Endothelial cell of umbilical vein (primary cell): ENCODE measurements around the gene SKI. TPM values are rescaled to one million over a fixed set of nuclear protein-coding genes. Genes with fewer than 3 reads are reported as not detected.

Experiments used
- BruUV-seq: library from RNA; stranded (reverse); fragments of 400-500 nt; replicated peaks from 2 replicates; lab custom pipeline; 2021; lab: Mats Ljungman, UMichigan
- CTCF ChIA-PET: fragments of 300-600, 350-600 bp; sonication (Branson Sonifier 250); formaldehyde crosslinking; loops from one replicate; lab custom pipeline; 2021; ENCODE audit warnings: antibody characterized with exemption, inconsistent platforms; lab: Charles Lee
- POLR2A ChIA-PET: fragments of 300-600, 350-600 bp; sonication (Branson Sonifier 250); formaldehyde crosslinking; loops from one replicate; lab custom pipeline; 2021; ENCODE audit warnings: antibody characterized with exemption, inconsistent platforms; lab: Charles Lee
- DNase-seq: peaks from one replicate; pipeline ENCODE4 v3.0.0-alpha.2; 2011; ENCODE audit warnings: low read depth, low spot score
- FAIRE-seq: peaks from 2 replicates; lab custom pipeline; 2011; peaks lifted over from hg19 to GRCh38; lab: Jason Lieb, UNC
- H2AFZ ChIP-seq: 2 replicates; pipeline ENCODE4 v1.6.0; 2012; ENCODE audit warnings: low read depth, low read length, control low read depth, inconsistent platforms
- H3K27ac ChIP-seq: 2 replicates; pipeline ENCODE4 v1.5.1; 2011; ENCODE audit warnings: low read depth, mild to moderate bottlenecking, control low read depth, low read length, moderate library complexity; ENCODE audit not compliant: insufficient read depth
- H3K27me3 ChIP-seq, 2 experiments: 2 replicates each; pipeline versions ENCODE4 v1.6.0 to v1.6.1; 2011; ENCODE audit warnings: low read length in 2 of 2, mixed read lengths in 1 of 2; ENCODE audit not compliant: control insufficient read depth in 2 of 2, insufficient read depth in 2 of 2
- H3K36me3 ChIP-seq, 2 experiments: 2 replicates in 1 of 2; 3 replicates in 1 of 2; pipeline ENCODE4 v1.5.1; 2011; ENCODE audit warnings: low read length in 2 of 2, mild to moderate bottlenecking in 1 of 2, moderate library complexity in 1 of 2; ENCODE audit not compliant: control insufficient read depth in 2 of 2, insufficient read depth in 2 of 2; ENCODE audit errors: extremely low read depth in 1 of 2
- H3K4me1 ChIP-seq: 3 replicates; pipeline ENCODE4 v1.5.1; 2011; ENCODE audit warnings: mild to moderate bottlenecking, low read length; ENCODE audit not compliant: control insufficient read depth, insufficient read depth; ENCODE audit errors: extremely low read depth
- H3K4me2 ChIP-seq: 2 replicates; pipeline ENCODE4 v1.6.1; 2011; ENCODE audit warnings: low read length, control low read depth, mixed read lengths; ENCODE audit not compliant: insufficient read depth
- H3K4me3 ChIP-seq, 3 experiments: fragments of 200-600 bp in 1 of 3; sonication (generic), shearing (Covaris generic) in 1 of 3; replicated peaks in 1 of 3; 2 replicates each; pipeline ENCODE4 v1.5.1; 2011 to 2016; ENCODE audit warnings: control low read depth in 3 of 3, low read length in 3 of 3, mild to moderate bottlenecking in 2 of 3, inconsistent platforms in 1 of 3, low read depth in 1 of 3, moderate library complexity in 1 of 3; ENCODE audit not compliant: insufficient read depth in 1 of 3
- H3K79me2 ChIP-seq: 2 replicates; pipeline ENCODE4 v1.6.0; 2012; ENCODE audit warnings: low read length, inconsistent platforms; ENCODE audit not compliant: control insufficient read depth, insufficient read depth
- H3K9ac ChIP-seq: replicated peaks from 2 replicates; pipeline ENCODE3; 2011; ENCODE audit warnings: low read length, control low read depth; ENCODE audit not compliant: insufficient read depth; ENCODE audit errors: extremely low read depth
- H3K9me1 ChIP-seq: replicated peaks from 3 replicates; pipeline ENCODE4 v1.6.0; 2011; ENCODE audit warnings: mild to moderate bottlenecking, low read length; ENCODE audit not compliant: control insufficient read depth, insufficient read depth; ENCODE audit errors: extremely low read depth
- H3K9me3 ChIP-seq: replicated peaks from 2 replicates; pipeline ENCODE4 v1.5.1; 2012; ENCODE audit warnings: low read length, inconsistent platforms; ENCODE audit not compliant: control insufficient read depth, insufficient read depth
- H4K20me1 ChIP-seq: replicated peaks from 2 replicates; pipeline ENCODE3; 2011; ENCODE audit warnings: mild to moderate bottlenecking, low read length; ENCODE audit not compliant: control insufficient read depth, insufficient read depth; ENCODE audit errors: extremely low read depth
- CTCF ChIP-seq, 2 donors: IDR thresholded peaks; 1 replicate in 1 of 2; 2 replicates in 1 of 2; pipeline ENCODE4 v1.5.1; 2011; ENCODE audit warnings: low read length in 2 of 2, mild to moderate bottlenecking in 2 of 2, moderate library complexity in 2 of 2, control low read depth in 1 of 2, inconsistent platforms in 1 of 2, low read depth in 1 of 2; ENCODE audit not compliant: insufficient read depth in 1 of 2; ENCODE audit errors: extremely low read depth in 1 of 2
- EZH2 ChIP-seq: IDR thresholded peaks from 2 replicates; pipeline ENCODE4 v1.6.1; 2012; ENCODE audit warnings: borderline replicate concordance, low read depth, mild to moderate bottlenecking, moderate library complexity, low read length, inconsistent platforms; ENCODE audit not compliant: severe bottlenecking
- FOS ChIP-seq: IDR thresholded peaks from 2 replicates; pipeline ENCODE4 v1.6.1; 2011; ENCODE audit warnings: mild to moderate bottlenecking, low read length, moderate library complexity, borderline replicate concordance; ENCODE audit not compliant: insufficient read depth
- GATA2 ChIP-seq: IDR thresholded peaks from 2 replicates; pipeline ENCODE4 v1.7.0; 2011; ENCODE audit warnings: low read depth, mild to moderate bottlenecking, moderate library complexity, mixed read lengths, low read length; ENCODE audit not compliant: insufficient read length, insufficient read depth
- JUN ChIP-seq: IDR thresholded peaks from 2 replicates; pipeline ENCODE4 v1.6.1; 2011; ENCODE audit warnings: borderline replicate concordance, low read depth; ENCODE audit not compliant: insufficient read length, insufficient read depth
- MAX ChIP-seq: IDR thresholded peaks from 2 replicates; pipeline ENCODE4 v1.6.1; 2011; ENCODE audit not compliant: insufficient read depth, insufficient read length
- MYC ChIP-seq: IDR thresholded peaks from one replicate; pipeline ENCODE4 v1.6.1; 2011; ENCODE audit warnings: mild to moderate bottlenecking, low read depth, low read length
- POLR2A ChIP-seq: IDR thresholded peaks from 2 replicates; pipeline ENCODE4 v1.6.1; 2012; ENCODE audit warnings: low read depth, mild to moderate bottlenecking, control low read depth, low read length
- POLR2AphosphoS5 ChIP-seq: IDR thresholded peaks from 2 replicates; pipeline ENCODE4 v1.6.1; 2012; ENCODE audit warnings: low read depth, mild to moderate bottlenecking, control low read depth, low read length, moderate library complexity; ENCODE audit not compliant: insufficient read depth
- dilution Hi-C: fragments of 300-500 bp; cut with MboI; formaldehyde crosslinking; loops from one replicate; pipeline ENCODE4 v1.15.0; 2019; ENCODE audit warnings: low sequenced_read_pairs; ENCODE audit not compliant: extremely low pct_ligation_motif_present
- intact Hi-C: fragments of 100-400 bp; cut with micrococcal nuclease; formaldehyde crosslinking; loops from one replicate; pipeline ENCODE4 v1.10.0; 2022
- polyA plus RNA-seq, 4 experiments: library from polyadenylated mRNA; depleted of rRNA in 3 of 4; stranded (reverse) in 3 of 4; unstranded in 1 of 4; fragments of >200 nt; gene quantifications; 2 replicates each; pipeline versions ENCODE4 v1.2.1 to v1.2.3, GENCODE V29; 2011 to 2012; ENCODE audit warnings: missing spikeins in 1 of 4
- total RNA-seq: library from RNA; stranded (reverse); gene quantifications from 2 replicates; pipeline ENCODE4 v1.2.3, GENCODE V29; 2021

Gene SKI
- total and polyA plus RNA-seq, 2 donors (not counting 3 experiments of a cell fraction or from before 2014, with no cell fraction given): 11.6 to 80.3 TPM

DNA sequence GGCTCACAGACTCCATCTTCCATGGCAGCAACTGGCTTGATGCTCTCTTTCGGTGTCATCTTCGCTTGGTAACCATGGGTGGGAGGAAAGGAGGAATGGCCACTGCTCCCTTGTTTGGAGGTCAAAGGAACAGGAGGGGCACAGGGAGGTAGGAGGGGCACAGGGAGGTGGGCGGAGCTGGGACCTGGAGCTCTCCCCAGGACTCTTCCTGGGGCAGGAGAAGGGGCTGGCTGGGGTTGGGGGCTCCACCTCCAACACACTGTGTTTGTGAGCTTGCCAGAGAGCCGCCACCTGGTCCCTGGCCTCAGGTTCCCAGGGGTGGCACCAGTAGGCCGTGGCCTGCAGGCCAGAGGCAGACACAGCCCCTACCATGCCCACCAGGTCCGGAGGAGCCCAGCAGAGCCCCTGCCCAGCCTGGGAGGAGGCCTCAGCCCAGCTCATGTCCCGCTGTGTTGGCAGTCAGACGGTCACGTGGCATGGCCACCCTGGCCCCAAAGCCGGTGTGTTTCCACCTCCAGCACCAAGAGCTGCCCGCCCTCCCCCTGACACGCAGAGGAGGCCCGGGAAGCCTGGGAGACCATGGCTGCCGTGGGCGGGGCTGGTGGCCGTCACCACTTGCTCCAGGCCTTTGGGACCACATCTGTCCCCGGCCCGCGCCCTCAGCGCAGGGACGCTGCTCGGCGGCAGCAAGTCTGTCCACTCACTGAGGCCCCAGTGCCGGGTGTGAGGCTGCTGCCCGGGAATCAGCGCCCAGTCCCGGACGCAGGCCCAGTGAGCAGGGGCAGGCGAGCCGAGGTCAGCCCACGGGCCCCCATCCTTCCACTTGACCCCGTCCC is 89.3 kb downstream of the SKI start:
- TF ChIP-seq MAX: no peak
- no peak for TF ChIP-seq MYC
- TF ChIP-seq POLR2A: no peak
- no peak for TF ChIP-seq JUN
- no peak for TF ChIP-seq POLR2AphosphoS5
- TF ChIP-seq EZH2: no peak
- no peak for TF ChIP-seq FOS
- no peak for TF ChIP-seq CTCF (IDR thresholded peaks at IDR 0.05; ENCODE audit: extremely low read depth in 1 of 2, insufficient read depth in 1 of 2, low read depth in 1 of 2, low read length in 2 of 2)
- TF ChIP-seq GATA2: no peak
- intact Hi-C loops (no loop called here), dilution Hi-C loops (no loop called here)
- no peak for DNase-seq
- no peaks in the 10 kb centered on the region for H3K36me3 ChIP-seq
- no peaks in the 10 kb centered on the region for H3K27me3 ChIP-seq
- H3K9me1 ChIP-seq: no peaks in the 10 kb centered on the region
- no peak overlapping the region for H3K9ac ChIP-seq
- BruUV-seq: no TSS peak
- H2AFZ ChIP-seq: no peak overlapping the region
- ChIA-PET CTCF (interaction anchor here (0.6 to 6.8 kb wide), 5 partner anchors 64 to 260 kb away, joined by 3 to 51 read pairs (median 4); no protein-coding TSS in a partner anchor), POLR2A (no interaction called here)
- H4K20me1 ChIP-seq: no peaks in the 10 kb centered on the region
- no peak overlapping the region for H3K27ac ChIP-seq
- H3K4me1 ChIP-seq: peaks cover 12% of the 10 kb centered on the region
- H3K4me2 ChIP-seq: no peak overlapping the region
- no peak for FAIRE-seq
- no peak overlapping the region for H3K4me3 ChIP-seq
- no peaks in the 10 kb centered on the region for H3K79me2 ChIP-seq
- H3K9me3 ChIP-seq: no peaks in the 10 kb centered on the region
